ENCODE measurements around the gene TIMM21. TPM values are rescaled to one million over a fixed set of nuclear protein-coding genes. Genes with fewer than 3 reads are reported as not detected.

TIMM21 gene
- total RNA-seq, 1 donor from 2014 or later, result 105 TPM

DNA sequence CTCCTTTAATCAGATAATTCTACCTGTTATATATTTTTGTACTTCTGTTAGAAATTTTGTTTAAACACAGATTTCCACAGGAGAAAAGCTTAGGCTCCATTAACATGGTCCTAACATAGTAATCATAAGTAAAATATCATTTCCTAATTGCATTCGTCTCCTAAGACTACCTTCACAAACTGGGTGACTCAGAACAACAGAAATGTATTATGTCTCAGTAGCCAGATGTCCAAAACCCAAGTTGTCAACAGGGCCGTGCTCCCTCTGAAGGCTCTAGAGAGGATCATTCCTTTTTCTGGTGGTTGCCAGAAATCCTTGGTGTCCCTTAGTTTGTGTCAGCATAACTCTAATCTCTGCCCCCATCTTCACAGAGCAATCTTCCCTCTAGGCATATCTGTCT, 6.1 kb upstream of the TIMM21 start:
- no peak for DNase-seq (ENCODE audit: low spot score)
- intact Hi-C loops (cut with DNase I), result no loop called here

- intact Hi-C loops (cut with DNase I), result no loop called here
- DNase-seq (ENCODE audit: low spot score), result no peak
Measured at GRCh38 chr18:74146756-74147155, 1.6 kb upstream of the TIMM21 start.

DNA sequence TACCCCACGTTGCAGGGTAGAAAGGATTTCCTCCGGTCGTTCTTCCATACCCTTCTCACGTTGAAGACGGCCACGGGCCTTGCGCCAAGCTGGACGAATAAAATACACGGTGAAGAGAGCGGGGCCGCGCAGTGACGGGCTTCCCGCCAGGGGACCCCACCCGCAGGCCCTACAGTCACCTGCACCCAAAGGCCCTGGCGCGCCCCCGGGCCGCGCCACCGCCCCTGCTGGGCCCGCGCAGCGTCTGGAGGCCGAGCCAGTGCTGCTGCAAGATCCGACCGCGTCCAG, 888 bp upstream of the TIMM21 start:
- DNase-seq (ENCODE audit: low spot score), result no peak
- intact Hi-C loops (cut with DNase I), result no loop called here

- intact Hi-C loops (cut with DNase I), result loop anchor here (2.0 kb wide), 1 partner anchor 348 kb away; the partner anchor contains the start of gene CNDP2
- no peak for DNase-seq (ENCODE audit: low spot score)
Measured at GRCh38 chr18:74148543-74149070, 284 bp downstream of the TIMM21 start.

GRCh38 chr18:74149878-74150277, 1.6 kb downstream of the TIMM21 start:
- intact Hi-C loops (cut with DNase I), result loop anchor here (2.0 kb wide), 1 partner anchor 347 kb away; the partner anchor contains the start of gene CNDP2
- no peak for DNase-seq (ENCODE audit: low spot score)

GRCh38 chr18:74152270-74152669, 3.9 kb downstream of the TIMM21 start:
- intact Hi-C loops (cut with DNase I), result no loop called here
- DNase-seq (ENCODE audit: low spot score), result no peak

DNA sequence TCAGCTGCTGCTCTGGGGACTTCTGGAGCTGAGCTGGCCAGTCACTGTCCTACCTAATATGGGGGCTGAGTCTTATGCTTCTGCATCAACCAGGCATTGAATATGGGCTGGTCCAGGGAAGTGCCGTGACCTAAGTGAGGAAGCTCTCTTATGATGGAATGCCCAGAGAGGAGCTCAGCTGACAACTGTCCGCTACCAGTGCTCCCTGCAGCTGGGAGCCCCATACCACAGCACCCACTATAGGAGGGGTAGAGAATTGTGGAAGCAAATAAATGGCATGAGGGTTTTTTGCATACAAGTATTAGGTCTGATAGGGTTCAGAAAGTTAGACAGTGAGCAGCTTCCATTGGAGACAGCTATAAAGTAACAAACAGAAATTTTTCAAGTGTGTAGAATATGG, 4.5 kb downstream of the TIMM21 start:
- intact Hi-C loops (cut with DNase I), result no loop called here
- no peak for DNase-seq (ENCODE audit: low spot score)

DNA sequence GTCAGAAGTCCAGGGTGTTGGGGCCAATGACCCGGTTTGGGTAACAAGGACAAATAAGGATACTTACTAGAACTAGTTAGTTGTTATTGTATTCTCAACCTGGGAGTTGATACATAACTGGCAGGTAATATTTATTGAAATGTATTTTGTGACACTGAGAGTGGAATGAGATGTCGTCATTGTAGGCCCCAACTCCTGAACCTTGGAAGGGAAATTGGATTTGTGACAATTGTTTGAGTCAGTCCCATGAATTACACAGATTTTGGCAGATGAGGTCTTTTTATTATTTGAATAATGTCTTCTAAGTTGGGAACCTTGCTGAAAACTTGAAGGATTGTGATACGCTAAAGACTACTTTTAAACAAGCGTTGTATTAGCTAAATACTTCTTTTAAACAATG, 5.1 kb downstream of the TIMM21 start:
- intact Hi-C loops (cut with DNase I), result no loop called here
- no peak for DNase-seq (ENCODE audit: low spot score)

DNA sequence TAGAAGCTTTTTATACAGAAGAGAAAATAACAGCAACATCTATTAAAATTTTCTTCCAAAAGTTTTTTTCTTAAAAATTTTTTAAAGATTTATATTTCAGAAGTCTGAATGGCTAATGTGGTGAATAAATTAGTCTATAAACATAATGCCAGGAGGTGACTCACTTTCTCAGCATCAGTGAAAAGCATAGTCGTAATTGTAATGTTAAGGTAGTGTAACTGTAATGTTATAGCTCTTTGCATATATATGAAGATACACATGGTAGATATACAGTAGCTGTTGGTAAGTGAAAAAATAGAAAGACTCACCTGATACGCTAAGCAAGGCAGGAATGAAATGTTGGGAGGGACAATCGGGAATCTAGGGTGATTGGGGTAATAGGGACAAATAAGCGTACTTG, 5.5 kb downstream of the TIMM21 start:
- intact Hi-C loops (cut with DNase I), result no loop called here
- DNase-seq (ENCODE audit: low spot score), result no peak

GRCh38 chr18:74154716-74155115, 6.4 kb downstream of the TIMM21 start:
- DNase-seq (ENCODE audit: low spot score), result no peak
- intact Hi-C loops (cut with DNase I), result no loop called here

- intact Hi-C loops (cut with DNase I), result no loop called here
Measured at GRCh38 chr18:74155276-74155675, 7.0 kb downstream of the TIMM21 start.

DNA sequence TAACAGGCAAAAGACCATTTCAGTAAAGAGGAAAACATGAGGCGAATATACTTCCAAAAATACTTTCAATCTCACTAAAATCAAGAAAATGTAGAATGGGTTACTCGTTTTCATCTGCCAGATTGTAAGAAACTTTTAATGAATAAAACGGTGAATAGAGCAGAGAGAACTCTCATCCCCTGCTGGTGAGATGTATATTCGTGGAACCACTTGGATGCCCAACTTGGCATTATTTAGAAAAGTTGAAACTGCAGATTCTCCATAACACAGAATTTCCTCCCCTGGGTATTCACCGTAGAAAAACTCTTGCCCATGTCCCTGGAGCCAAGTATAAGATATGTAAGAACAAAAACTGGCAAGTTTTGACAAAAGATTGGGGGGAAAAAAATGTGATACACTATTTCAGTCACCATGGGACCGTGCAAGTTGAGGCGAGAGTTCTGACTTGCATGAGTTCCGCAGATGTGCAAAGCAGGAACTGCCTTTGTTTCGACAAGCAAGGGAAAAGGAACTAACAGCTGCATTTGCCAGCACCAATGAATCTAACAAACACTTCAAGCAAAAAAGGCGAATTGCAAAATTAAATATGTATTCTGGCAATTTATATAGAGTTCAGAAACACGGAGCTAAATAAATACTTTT, 14.8 kb downstream of the TIMM21 start:
- DNase-seq (ENCODE audit: low spot score), result no peak
- intact Hi-C loops (cut with DNase I), result no loop called here

More at GRCh38 chr18:74155276-74155675, 7.0 kb downstream of the TIMM21 start:
- DNase-seq (ENCODE audit: low spot score), result no peak

DNA sequence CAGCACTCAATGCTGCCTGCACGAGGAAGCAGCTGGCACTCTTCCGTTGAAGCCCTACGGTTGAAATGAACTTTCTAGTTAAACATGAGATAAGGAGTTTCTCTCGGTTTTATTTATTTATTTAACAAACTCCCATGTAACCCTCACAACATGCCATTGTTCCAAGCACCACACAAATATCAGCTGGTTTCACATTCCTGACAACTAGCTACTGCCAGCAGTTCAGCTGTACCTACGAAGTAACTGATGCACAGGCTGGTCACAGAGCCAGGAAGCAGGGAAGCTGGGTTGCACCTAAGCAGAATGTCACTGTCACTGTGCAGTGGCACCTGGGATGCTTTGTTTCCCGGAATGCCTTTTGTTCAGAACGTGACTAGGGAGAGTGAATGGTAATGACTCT, 18.1 kb downstream of the TIMM21 start:
- no peak for DNase-seq (ENCODE audit: low spot score)
- intact Hi-C loops (cut with DNase I), result no loop called here

GRCh38 chr18:74171910-74172606, 23.7 kb downstream of the TIMM21 start:
- no peak for DNase-seq (ENCODE audit: low spot score)
- intact Hi-C loops (cut with DNase I), result no loop called here

DNA sequence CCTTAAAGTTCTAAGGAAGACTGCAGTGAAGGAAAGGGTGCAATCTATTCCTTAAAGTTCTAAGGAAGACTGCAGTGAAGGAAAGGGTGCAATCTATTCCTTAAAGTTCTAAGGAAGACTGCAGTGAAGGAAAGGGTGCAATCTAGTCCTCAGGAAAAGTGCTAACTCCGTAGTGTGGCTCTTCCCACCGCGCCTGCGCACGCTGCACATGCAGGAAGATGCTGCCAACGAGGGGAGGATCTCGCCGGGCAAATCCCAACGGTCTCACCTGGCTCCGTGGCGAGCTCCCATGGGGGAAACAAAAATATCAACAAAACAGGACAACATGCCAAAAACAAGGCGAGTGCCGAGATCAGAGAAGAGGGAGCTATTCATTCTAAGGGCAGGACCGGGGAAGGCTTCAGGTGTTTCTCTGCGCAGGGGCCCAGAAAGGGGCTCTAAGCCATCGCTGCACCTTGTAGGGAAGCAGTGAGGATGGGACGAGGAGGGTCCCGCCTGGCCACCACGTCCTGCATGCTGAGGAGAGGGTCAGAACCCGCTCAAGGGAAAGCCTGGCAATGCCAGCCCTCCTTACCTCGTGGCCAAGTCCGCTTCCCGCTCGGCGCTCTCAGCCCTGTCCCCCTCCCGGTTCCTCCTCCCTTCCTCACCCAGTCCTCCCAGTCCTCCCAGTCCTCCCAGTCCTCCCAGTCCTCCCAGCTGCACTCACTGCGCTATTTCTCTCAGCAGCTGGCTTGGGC, 24.5 kb downstream of the TIMM21 start:
- intact Hi-C loops (cut with DNase I), result no loop called here
- DNase-seq (ENCODE audit: low spot score), result no peak

DNA sequence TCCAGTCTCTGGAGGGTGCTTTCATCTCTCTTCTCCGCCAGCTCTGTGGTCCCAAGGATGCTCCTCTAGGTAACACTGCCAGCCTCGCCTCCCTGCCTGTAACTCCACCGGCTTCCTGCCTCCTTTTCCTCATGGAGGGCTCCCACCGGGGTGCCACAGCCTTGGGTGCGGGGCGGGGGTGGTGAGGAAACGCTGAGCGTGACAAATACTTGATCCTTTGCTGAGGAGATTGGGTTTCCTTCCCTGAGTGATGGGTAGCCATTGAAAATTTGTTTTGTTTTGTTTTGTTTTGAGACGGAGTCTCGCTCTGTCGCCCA, 25.1 kb downstream of the TIMM21 start:
- intact Hi-C loops (cut with DNase I), result no loop called here

GRCh38 chr18:74175658-74176057, 27.3 kb downstream of the TIMM21 start:
- intact Hi-C loops (cut with DNase I), result no loop called here
- no peak for DNase-seq (ENCODE audit: low spot score)

More for the DNA sequence above, 25.1 kb downstream of the TIMM21 start:
- DNase-seq (ENCODE audit: low spot score), result no peak

DNA sequence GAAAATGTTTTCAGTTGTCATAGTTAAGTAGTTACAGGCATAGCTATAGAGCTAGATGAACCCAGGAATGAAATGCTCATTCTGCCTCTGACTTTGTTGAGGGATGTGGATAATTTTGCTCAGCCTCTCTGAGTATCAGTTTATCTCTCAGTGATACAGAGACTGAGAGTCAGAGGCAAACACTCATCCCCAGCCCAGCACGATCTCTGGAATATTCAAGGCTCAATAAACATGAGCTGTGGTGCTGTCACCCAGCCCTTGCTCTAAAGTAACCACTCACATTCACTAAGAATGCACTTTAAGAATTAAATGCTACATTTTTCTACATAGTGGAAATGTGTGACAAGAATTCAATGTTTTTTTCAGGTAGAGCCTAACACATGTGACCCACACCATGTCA, 30.6 kb downstream of the TIMM21 start:
- intact Hi-C loops (cut with DNase I), result no loop called here
- no peak for DNase-seq (ENCODE audit: low spot score)

DNA sequence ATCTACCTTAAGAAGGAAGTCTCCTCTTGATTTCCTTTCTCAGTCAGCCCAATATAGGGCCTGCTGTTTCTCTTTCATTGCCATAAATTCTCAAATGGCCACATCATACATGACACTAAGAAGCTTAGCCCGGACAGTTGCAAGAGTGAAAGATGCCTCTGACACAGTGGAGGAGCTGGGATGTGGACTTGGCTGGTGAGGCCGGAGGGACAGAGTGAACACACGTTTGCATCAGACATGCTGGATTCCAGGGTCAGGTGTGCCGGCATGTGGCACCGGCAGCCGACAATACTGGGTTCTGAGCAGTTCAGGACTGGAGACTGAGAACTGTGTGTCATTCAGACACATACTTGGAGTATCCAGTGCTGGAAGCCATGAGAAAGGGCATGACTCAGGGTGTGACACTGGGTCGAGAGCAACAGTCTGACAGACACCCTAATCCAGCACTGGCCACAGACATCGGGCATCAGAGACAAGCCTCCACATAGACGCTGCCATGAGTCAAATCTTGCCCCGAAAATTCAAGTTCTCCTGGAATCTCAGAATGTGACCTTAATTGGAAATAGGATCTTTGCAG, 31.4 kb downstream of the TIMM21 start:
- peak; percentile 56 for DNase-seq (ENCODE audit: low spot score)
- intact Hi-C loops (cut with DNase I), result no loop called here

DNA sequence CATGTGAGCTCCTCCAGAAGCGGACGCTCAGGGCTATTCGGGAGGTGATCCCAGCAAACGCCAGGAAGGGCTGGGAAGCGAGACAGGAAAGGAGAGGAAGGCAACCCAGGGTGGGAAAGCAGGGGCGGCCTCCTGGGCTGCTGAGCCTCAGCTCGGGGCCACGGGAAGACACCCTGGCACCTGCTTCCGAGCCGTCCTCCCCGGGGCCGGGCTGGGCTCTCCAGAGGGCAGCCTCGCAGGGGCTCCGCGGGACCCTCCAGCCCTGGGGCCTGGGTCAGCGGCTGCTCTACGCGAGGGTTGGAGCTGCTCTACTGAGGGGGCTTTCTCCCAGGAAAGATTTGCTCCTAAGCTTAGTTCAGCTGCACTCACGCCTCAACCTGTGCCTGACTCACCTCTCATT, 34.0 kb downstream of the TIMM21 start:
- DNase-seq (ENCODE audit: low spot score), result peak; percentile 36
- intact Hi-C loops (cut with DNase I), result no loop called here

Data from cardiac septum (tissue), 1 donor.